T-helper 1 cell treated with Interleukin-12 subunit alpha and Interleukin-12 subunit beta and Interleukin-4 antibody, amounts not matched to agents 30 μg/mL and 1 μg/mL, for 36 hours (primary cell): ENCODE measurements around the gene TATDN2.
"Not testable (repeated sequence)": the region's sequence is repeated elsewhere in the genome, so short reads cannot be mapped to it uniquely, and the experiment has no call there.

Source experiments
- H3K27ac Mint-ChIP-seq: one replicate; pipeline ENCODE4 v1.8.0; 2021; ENCODE audit warnings: mild to moderate bottlenecking, mixed read lengths
- H3K27me3 Mint-ChIP-seq: one replicate; pipeline ENCODE4 v1.8.0; 2021; ENCODE audit warnings: low read depth, mixed read lengths
- H3K36me3 Mint-ChIP-seq: one replicate; pipeline ENCODE4 v1.8.0; 2021; ENCODE audit warnings: low read depth, mixed read lengths
- H3K4me1 Mint-ChIP-seq: one replicate; pipeline ENCODE4 v1.8.0; 2021; ENCODE audit warnings: low read depth, mixed read lengths
- H3K4me3 Mint-ChIP-seq: one replicate; pipeline ENCODE4 v1.8.0; 2021; ENCODE audit warnings: mild to moderate bottlenecking, moderate library complexity, mixed read lengths
- H3K9me3 Mint-ChIP-seq: one replicate; pipeline ENCODE4 v1.8.0; 2021; ENCODE audit warnings: mixed read lengths

Gene TATDN2

DNA sequence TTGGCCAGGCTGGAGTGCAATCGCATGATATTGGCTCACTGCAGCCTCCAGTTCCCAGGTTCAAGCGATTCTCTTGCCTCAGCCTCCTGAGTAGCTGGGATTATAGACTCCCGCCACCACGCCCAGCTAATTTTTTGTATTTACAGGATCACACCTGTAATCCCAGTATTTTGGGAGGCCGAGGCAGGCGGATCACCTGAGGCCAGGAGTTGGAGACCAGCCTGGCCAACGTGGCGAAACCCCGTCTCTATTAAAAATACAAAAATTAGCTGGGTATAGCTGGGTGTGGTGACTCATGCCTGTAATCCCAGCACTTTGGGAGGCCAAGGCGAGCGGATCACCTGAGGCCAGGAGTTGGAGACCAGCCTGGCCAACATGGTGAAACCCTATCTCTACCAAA, 24.2 kb downstream of the TATDN2 start:
- peaks cover 46% of the 10 kb centered on the region for H3K36me3 Mint-ChIP-seq
- H3K4me3 Mint-ChIP-seq, H3K27ac Mint-ChIP-seq, H3K9me3 Mint-ChIP-seq, H3K27me3 Mint-ChIP-seq: not testable (repeated sequence)
- peaks cover 30% of the 10 kb centered on the region for H3K4me1 Mint-ChIP-seq

DNA sequence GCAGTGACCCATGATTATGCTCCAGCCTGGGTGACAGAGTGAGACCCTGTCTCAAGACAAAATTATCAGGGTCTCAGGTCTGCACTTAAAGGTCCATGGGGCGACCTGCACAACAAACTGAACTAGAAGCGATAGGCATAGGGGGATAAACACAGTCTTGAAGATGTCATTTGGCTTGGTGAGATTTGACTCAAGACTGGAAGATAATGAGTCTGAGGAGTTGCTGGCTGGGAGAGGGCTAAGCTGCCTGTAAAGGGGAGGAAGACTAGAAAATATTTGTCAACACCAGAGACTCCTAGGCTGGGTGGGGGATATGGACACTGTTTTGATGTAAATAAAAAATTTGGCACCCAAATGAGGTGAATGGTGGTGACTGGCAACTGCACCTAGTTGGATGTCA, 24.7 kb downstream of the TATDN2 start:
- peaks cover 48% of the 10 kb centered on the region for H3K36me3 Mint-ChIP-seq
- no peaks in the 10 kb centered on the region for H3K9me3 Mint-ChIP-seq
- no peaks in the 10 kb centered on the region for H3K27me3 Mint-ChIP-seq
- H3K4me3 Mint-ChIP-seq = peak overlapping the region; percentile 3
- H3K4me1 Mint-ChIP-seq = peaks cover 26% of the 10 kb centered on the region
- H3K27ac Mint-ChIP-seq = no peak overlapping the region

GRCh38 chr3:10273702-10274305, 25.5 kb downstream of the TATDN2 start:
- Mint-ChIP-seq H3K4me1 (peaks cover 25% of the 10 kb centered on the region), H3K36me3 (peaks cover 51% of the 10 kb centered on the region), H3K9me3 (no peaks in the 10 kb centered on the region), H3K27me3 (no peaks in the 10 kb centered on the region), H3K4me3 (peak overlapping the region; percentile 3), H3K27ac (no peak overlapping the region)

- Mint-ChIP-seq H3K4me3 (no peak overlapping the region), H3K36me3 (peaks cover 50% of the 10 kb centered on the region), H3K4me1 (peaks cover 23% of the 10 kb centered on the region), H3K27me3 (no peaks in the 10 kb centered on the region), H3K9me3 (no peaks in the 10 kb centered on the region), H3K27ac (no peak overlapping the region)
Measured at GRCh38 chr3:10274601-10275000, 26.3 kb downstream of the TATDN2 start.

DNA sequence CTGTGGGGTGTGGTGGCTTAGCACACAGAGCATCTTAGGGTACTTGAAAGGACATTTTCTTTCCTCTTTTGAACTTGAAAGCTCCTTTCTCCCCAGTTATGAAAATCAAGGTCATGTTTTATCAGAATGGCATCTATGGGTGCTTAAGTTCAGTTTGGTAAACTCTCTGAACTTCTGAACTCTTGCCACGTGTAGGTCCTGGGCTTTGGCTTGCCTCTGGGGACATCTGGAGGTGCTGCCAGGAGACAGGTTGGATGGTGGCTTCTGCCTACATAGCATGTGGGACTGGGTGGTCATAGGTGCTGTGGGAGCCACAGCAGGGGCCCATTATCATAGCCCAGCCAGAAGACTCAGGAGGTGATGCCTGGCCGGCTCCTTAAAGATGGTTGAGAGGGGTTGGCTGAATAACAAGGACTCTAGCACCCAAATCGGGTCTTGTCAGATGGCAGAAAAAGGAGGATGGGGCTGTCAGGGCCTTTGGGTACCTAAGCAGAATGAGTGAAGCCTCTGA, 28.9 kb downstream of the TATDN2 start:
- Mint-ChIP-seq H3K4me3 (no peak overlapping the region), H3K4me1 (peaks cover 25% of the 10 kb centered on the region), H3K27ac (no peak overlapping the region), H3K27me3 (no peaks in the 10 kb centered on the region), H3K36me3 (peaks cover 44% of the 10 kb centered on the region), H3K9me3 (no peaks in the 10 kb centered on the region)

DNA sequence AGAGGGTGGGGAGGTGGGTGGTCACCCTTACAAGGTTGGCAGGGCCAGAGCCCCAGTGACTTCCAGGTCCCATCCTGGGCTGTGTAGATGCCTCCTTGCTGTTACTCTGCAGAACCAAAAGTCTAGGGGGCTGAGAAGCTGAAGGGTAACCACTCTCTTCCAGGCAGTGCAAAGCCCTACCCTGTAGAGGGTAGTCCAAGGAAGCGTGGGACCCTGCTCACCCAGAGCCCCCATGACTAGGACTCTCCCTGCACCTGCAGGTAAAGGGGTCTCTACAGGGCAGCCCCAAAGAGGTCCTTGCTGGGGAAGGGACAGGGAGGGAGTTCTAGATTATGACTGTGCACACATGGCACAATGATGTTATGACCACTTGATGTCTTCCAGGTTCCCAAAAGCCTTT, 30.2 kb downstream of the TATDN2 start:
- no peak overlapping the region for H3K4me3 Mint-ChIP-seq
- no peak overlapping the region for H3K27ac Mint-ChIP-seq
- peaks cover 42% of the 10 kb centered on the region for H3K36me3 Mint-ChIP-seq
- no peaks in the 10 kb centered on the region for H3K9me3 Mint-ChIP-seq
- peaks cover 24% of the 10 kb centered on the region for H3K4me1 Mint-ChIP-seq
- no peaks in the 10 kb centered on the region for H3K27me3 Mint-ChIP-seq

DNA sequence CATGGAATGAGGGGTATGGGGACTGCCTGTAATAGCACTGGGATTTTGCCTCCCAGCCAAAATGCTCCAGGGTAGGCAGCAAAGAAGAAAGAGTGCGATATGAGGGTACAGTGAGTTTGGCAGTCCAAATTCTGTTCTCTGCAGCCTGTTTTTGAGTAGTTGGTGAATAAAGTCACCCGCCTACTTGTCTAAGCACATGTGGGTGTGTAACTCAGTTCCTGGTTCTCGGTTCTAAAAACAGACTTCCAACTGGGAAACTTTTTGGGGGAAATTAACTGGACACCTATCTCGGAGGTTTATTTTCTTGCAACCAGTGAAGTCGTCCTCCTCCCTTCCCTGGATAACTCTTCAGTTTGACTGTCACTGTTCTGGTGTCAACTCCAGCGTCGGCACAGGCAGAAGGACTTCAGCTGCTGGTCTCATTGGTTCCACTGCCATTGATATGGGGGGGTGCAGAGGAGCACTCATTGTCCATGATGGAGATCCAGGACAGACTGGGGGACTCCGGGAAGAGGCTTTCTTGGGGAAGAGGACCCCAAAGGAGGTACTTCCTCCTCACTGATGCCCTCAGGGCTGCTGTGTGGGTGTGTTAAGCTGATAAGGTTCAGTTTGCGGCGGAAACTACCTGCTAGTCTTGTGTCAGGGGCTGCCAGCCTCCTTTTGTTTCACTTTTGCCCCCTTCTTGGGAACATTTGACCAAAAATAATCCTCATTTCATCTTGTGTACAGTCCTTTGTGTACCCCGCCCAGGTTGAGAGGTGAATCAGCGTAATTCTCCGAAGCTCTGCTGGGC, 31.3 kb downstream of the TATDN2 start:
- H3K36me3 Mint-ChIP-seq = peaks cover 46% of the 10 kb centered on the region
- no peak overlapping the region for H3K4me3 Mint-ChIP-seq
- H3K27ac Mint-ChIP-seq = no peak overlapping the region

GRCh38 chr3:10280177-10280529, 31.9 kb downstream of the TATDN2 start:
- H3K36me3 Mint-ChIP-seq = peaks cover 48% of the 10 kb centered on the region
- no peaks in the 10 kb centered on the region for H3K27me3 Mint-ChIP-seq
- no peak overlapping the region for H3K27ac Mint-ChIP-seq
- no peak overlapping the region for H3K4me3 Mint-ChIP-seq
- no peaks in the 10 kb centered on the region for H3K9me3 Mint-ChIP-seq
- peaks cover 32% of the 10 kb centered on the region for H3K4me1 Mint-ChIP-seq

More for the DNA sequence above, 31.3 kb downstream of the TATDN2 start:
- Mint-ChIP-seq H3K4me1 (peaks cover 26% of the 10 kb centered on the region), H3K27me3 (no peaks in the 10 kb centered on the region), H3K9me3 (no peaks in the 10 kb centered on the region)

- H3K4me1 Mint-ChIP-seq = peaks cover 35% of the 10 kb centered on the region
Measured at GRCh38 chr3:10280571-10280970, 32.3 kb downstream of the TATDN2 start.

DNA sequence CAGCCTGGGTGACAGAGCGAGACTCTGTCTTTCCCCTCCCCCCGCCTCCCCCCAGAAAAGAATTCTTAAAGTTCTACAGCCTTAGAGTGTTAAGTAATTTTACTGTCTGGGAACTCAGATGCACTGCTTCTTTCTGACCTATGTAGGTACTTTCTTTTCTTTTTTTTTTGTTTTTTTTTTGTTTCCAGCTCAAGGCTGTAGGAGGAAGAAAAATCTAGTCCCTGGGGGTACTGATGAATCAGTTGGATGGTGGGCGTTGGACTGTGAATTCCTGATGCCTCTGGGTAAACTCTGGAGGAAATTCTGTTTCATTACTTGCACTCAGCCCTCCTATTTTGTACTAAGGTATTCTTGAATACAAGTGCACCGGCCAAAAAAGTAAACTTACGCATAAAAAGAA, 33.7 kb downstream of the TATDN2 start:
- Mint-ChIP-seq H3K27me3 (no peaks in the 10 kb centered on the region), H3K9me3 (no peaks in the 10 kb centered on the region), H3K27ac (no peak overlapping the region), H3K36me3 (peaks cover 44% of the 10 kb centered on the region), H3K4me3 (no peak overlapping the region), H3K4me1 (peaks cover 36% of the 10 kb centered on the region)

More at GRCh38 chr3:10280571-10280970, 32.3 kb downstream of the TATDN2 start:
- H3K4me3 Mint-ChIP-seq = no peak overlapping the region
- H3K36me3 Mint-ChIP-seq = peaks cover 44% of the 10 kb centered on the region
- no peaks in the 10 kb centered on the region for H3K9me3 Mint-ChIP-seq
- H3K27me3 Mint-ChIP-seq = no peaks in the 10 kb centered on the region
- H3K27ac Mint-ChIP-seq = no peak overlapping the region

GRCh38 chr3:10283638-10284037, 35.4 kb downstream of the TATDN2 start:
- peak overlapping the region; percentile 84 for H3K27ac Mint-ChIP-seq
- no peak overlapping the region for H3K4me3 Mint-ChIP-seq
- no peaks in the 10 kb centered on the region for H3K9me3 Mint-ChIP-seq
- peaks cover 43% of the 10 kb centered on the region for H3K36me3 Mint-ChIP-seq
- peaks cover 33% of the 10 kb centered on the region for H3K4me1 Mint-ChIP-seq
- no peaks in the 10 kb centered on the region for H3K27me3 Mint-ChIP-seq

- Mint-ChIP-seq H3K27me3 (no peaks in the 10 kb centered on the region), H3K36me3 (peaks cover 45% of the 10 kb centered on the region), H3K4me1 (peaks cover 32% of the 10 kb centered on the region), H3K27ac (peak overlapping the region; percentile 84), H3K4me3 (peak overlapping the region; percentile 35), H3K9me3 (no peaks in the 10 kb centered on the region)
Measured at GRCh38 chr3:10284496-10284895, 36.2 kb downstream of the TATDN2 start.

DNA sequence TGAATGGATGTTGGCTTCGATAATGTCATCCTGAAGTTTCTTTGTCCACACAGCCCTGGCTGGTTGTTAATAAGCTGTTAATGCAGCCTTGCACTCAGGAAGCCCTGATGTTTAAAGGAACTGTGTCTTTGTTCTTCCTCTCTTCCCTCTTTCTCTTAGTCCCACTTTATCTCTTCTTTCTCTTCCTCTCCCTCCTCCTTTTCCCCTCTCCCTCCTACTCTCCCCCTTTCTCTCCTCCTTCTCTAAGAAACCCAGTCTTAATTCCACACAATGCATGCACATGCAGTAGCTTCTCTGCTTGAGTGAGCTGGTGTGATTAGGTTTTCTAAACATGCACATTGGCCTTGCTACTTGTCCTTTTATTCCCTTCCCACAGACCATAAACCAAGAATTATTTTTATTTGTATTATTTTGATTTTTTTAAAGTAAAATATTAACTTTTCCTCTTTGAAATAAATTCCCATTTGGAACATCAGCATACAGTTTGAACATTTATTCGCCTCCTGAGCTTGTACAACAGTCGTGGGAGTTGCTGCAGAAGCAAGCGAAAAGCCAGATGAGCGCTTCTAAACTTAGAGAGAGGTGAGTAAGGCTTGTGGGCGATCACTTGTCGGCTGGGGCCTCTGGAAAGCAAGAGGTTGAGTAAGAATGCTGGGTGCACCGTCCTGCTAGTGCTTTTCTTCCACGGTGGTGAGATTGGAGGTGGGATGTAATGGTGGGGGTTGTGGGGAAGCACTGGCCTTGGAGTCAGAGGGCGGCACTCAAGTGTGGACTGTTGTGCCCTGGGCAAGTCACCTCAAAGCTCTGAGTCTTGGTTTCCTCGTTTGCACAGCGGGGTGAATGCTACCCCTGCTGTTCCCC, 37.2 kb downstream of the TATDN2 start:
- peaks cover 39% of the 10 kb centered on the region for H3K36me3 Mint-ChIP-seq
- H3K27ac Mint-ChIP-seq = peak overlapping the region; percentile 84
- no peaks in the 10 kb centered on the region for H3K9me3 Mint-ChIP-seq
- H3K4me3 Mint-ChIP-seq = no peak overlapping the region
- peaks cover 30% of the 10 kb centered on the region for H3K4me1 Mint-ChIP-seq
- H3K27me3 Mint-ChIP-seq = no peaks in the 10 kb centered on the region

GRCh38 chr3:10286133-10286524, 37.9 kb downstream of the TATDN2 start:
- H3K9me3 Mint-ChIP-seq = no peaks in the 10 kb centered on the region
- peaks cover 39% of the 10 kb centered on the region for H3K36me3 Mint-ChIP-seq
- H3K4me3 Mint-ChIP-seq = no peak overlapping the region
- H3K4me1 Mint-ChIP-seq = peaks cover 30% of the 10 kb centered on the region
- no peaks in the 10 kb centered on the region for H3K27me3 Mint-ChIP-seq
- no peak overlapping the region for H3K27ac Mint-ChIP-seq
